WTC11 (cell line): Measurements from ENCODE around the gene GRIK5. TPM values are rescaled to one million over a fixed set of nuclear protein-coding genes. Genes with fewer than 3 reads are reported as not detected.
"Not testable (repeated sequence)": the region's sequence is repeated elsewhere in the genome, so short reads cannot be mapped to it uniquely, and the experiment has no call there.

Experiments
- ATAC-seq: fragments of 200-7000 bp; cut with Tn5 transposase; 2 replicates; pipeline ENCODE4 v1.10.0; 2021; ENCODE audit warnings: mild to moderate bottlenecking, moderate library complexity
- CTCF ChIA-PET: fragments of 300-600 bp; sonication (Branson Sonifier 250); formaldehyde crosslinking; loops from one replicate; lab custom pipeline; 2021; ENCODE audit warnings: antibody characterized with exemption; lab: Charles Lee
- POLR2A ChIA-PET: fragments of 350-600 bp; sonication (Branson Sonifier 250); formaldehyde crosslinking; loops from one replicate; lab custom pipeline; 2021; ENCODE audit warnings: antibody characterized with exemption; lab: Charles Lee
- DNase-seq: peaks from one replicate; pipeline ENCODE4 v3.0.0; 2021; ENCODE audit warnings: low spot score
- H3K27ac Mint-ChIP-seq: 2 replicates; pipeline ENCODE4 v1.8.0; 2021; ENCODE audit warnings: mixed read lengths
- H3K27me3 Mint-ChIP-seq: 2 replicates; pipeline ENCODE4 v1.8.0; 2021; ENCODE audit warnings: low read depth, mild to moderate bottlenecking, moderate library complexity, mixed read lengths
- H3K36me3 Mint-ChIP-seq: 2 replicates; pipeline ENCODE4 v1.8.0; 2021; ENCODE audit warnings: mixed read lengths
- H3K4me1 Mint-ChIP-seq: 2 replicates; pipeline ENCODE4 v1.8.0; 2022; ENCODE audit warnings: mixed read lengths
- H3K4me3 Mint-ChIP-seq: 2 replicates; pipeline ENCODE4 v1.8.0; 2021; ENCODE audit warnings: mild to moderate bottlenecking, moderate library complexity, mixed read lengths
- H3K9me3 Mint-ChIP-seq: 2 replicates; pipeline ENCODE4 v1.8.0; 2021; ENCODE audit warnings: mixed read lengths
- ATF1 ChIP-seq: sonication (generic); formaldehyde crosslinking; IDR thresholded peaks from 2 replicates; pipeline ENCODE4 v1.8.1; 2023; ENCODE audit warnings: mild to moderate bottlenecking, moderate library complexity, missing genetic modification reagents
- CREM ChIP-seq: sonication (generic); formaldehyde crosslinking; IDR thresholded peaks from 2 replicates; pipeline ENCODE4 v1.8.1; 2022; ENCODE audit warnings: mild to moderate bottlenecking, missing genetic modification reagents, moderate library complexity
- E2F4 ChIP-seq: sonication (generic); formaldehyde crosslinking; IDR thresholded peaks from 2 replicates; pipeline ENCODE4 v1.8.1; 2022; ENCODE audit warnings: low read depth, mild to moderate bottlenecking, moderate library complexity, missing genetic modification reagents, borderline replicate concordance
- E2F5 ChIP-seq: sonication (generic); formaldehyde crosslinking; IDR thresholded peaks from 2 replicates; pipeline ENCODE4 v1.8.1; 2022; ENCODE audit warnings: mild to moderate bottlenecking, moderate library complexity, missing genetic modification reagents
- EMX1 ChIP-seq: fragments of 250-450 bp; sonication (Bioruptor Pico); IDR thresholded peaks from 2 replicates; pipeline ENCODE4 v1.8.0; 2021; ENCODE audit warnings: mild to moderate bottlenecking
- FOXP4 ChIP-seq: sonication (generic); formaldehyde crosslinking; IDR thresholded peaks from 2 replicates; pipeline ENCODE4 v1.8.0; 2022; ENCODE audit warnings: mild to moderate bottlenecking, missing genetic modification reagents
- GTF2I ChIP-seq: fragments of 250-450 bp; sonication (Bioruptor Pico); conservative IDR thresholded peaks from 2 replicates; pipeline ENCODE4 v1.4.0; 2021; ENCODE audit warnings: mild to moderate bottlenecking
- IRF2 ChIP-seq: sonication (generic); formaldehyde crosslinking; IDR thresholded peaks from 2 replicates; pipeline ENCODE4 v1.8.0; 2022; ENCODE audit warnings: low read depth, missing genetic modification reagents, borderline replicate concordance
- JAZF1 ChIP-seq: fragments of 250-450 bp; sonication (Bioruptor Pico); IDR thresholded peaks from 2 replicates; pipeline ENCODE4 v1.9.0; 2021; ENCODE audit warnings: moderate library complexity, mild to moderate bottlenecking, inconsistent platforms
- KAT7 ChIP-seq: sonication (generic); formaldehyde crosslinking; IDR thresholded peaks from 2 replicates; pipeline ENCODE4 v1.8.1; 2023; ENCODE audit warnings: missing genetic modification reagents, mild to moderate bottlenecking, borderline replicate concordance
- NFATC4 ChIP-seq: fragments of 250-450 bp; sonication (Bioruptor Pico); IDR thresholded peaks from 2 replicates; pipeline ENCODE4 v1.9.0; 2021; ENCODE audit warnings: mild to moderate bottlenecking
- NFE2L1 ChIP-seq: sonication (generic); formaldehyde crosslinking; IDR thresholded peaks from 2 replicates; pipeline ENCODE4 v1.8.1; 2023; ENCODE audit warnings: missing genetic modification reagents
- NR2C2 ChIP-seq: sonication (generic); formaldehyde crosslinking; IDR thresholded peaks from 2 replicates; pipeline ENCODE4 v1.8.0; 2022; ENCODE audit warnings: mild to moderate bottlenecking, missing genetic modification reagents
- OVOL2 ChIP-seq: fragments of 250-450 bp; sonication (Bioruptor Pico); IDR thresholded peaks from 2 replicates; pipeline ENCODE4 v1.9.0; 2021; ENCODE audit warnings: mild to moderate bottlenecking, borderline replicate concordance
- PRRX2 ChIP-seq: fragments of 250-450 bp; sonication (Bioruptor Pico); IDR thresholded peaks from 2 replicates; pipeline ENCODE4 v1.8.0; 2021; ENCODE audit warnings: mild to moderate bottlenecking
- SOX15 ChIP-seq: fragments of 250-450 bp; sonication (Bioruptor Pico); IDR thresholded peaks from 2 replicates; pipeline ENCODE4 v1.9.0; 2021; ENCODE audit warnings: mild to moderate bottlenecking
- TEAD4 ChIP-seq: sonication (generic); formaldehyde crosslinking; IDR thresholded peaks from 2 replicates; pipeline ENCODE4 v1.8.0; 2022; ENCODE audit warnings: mild to moderate bottlenecking, missing genetic modification reagents
- TP53 ChIP-seq: sonication (generic); formaldehyde crosslinking; IDR thresholded peaks from 2 replicates; pipeline ENCODE4 v1.8.1; 2023; ENCODE audit warnings: mild to moderate bottlenecking, missing genetic modification reagents
- ZNF396 ChIP-seq: fragments of 250-450 bp; sonication (Bioruptor Pico); IDR thresholded peaks from 2 replicates; pipeline ENCODE4 v1.8.0; 2021; ENCODE audit warnings: mild to moderate bottlenecking, moderate library complexity, borderline replicate concordance
- ZNF512 ChIP-seq: sonication (generic); formaldehyde crosslinking; IDR thresholded peaks from 2 replicates; pipeline ENCODE4 v1.8.1; 2022; ENCODE audit warnings: missing genetic modification reagents, borderline replicate concordance
- total RNA-seq: library from RNA; stranded (reverse); gene quantifications from 3 replicates; pipeline ENCODE4 v1.2.3, GENCODE V29; 2021

GRIK5 gene
- total RNA-seq, 1 experiment from 2014 or later = 52.3 TPM

- ChIA-PET POLR2A (no interaction called here), CTCF (interaction anchor here (0.7 to 3.3 kb wide), 3 partner anchors 11 to 1506 kb away, joined by 3 to 21 read pairs (median 7); no protein-coding TSS in a partner anchor)
- Mint-ChIP-seq H3K4me1 (peaks cover 12% of the 10 kb centered on the region), H3K27me3 (peaks cover 21% of the 10 kb centered on the region), H3K27ac (no peak overlapping the region), H3K36me3 (no peaks in the 10 kb centered on the region), H3K9me3 (no peaks in the 10 kb centered on the region), H3K4me3 (no peak overlapping the region)
- TF ChIP-seq NFE2L1 (no peak), E2F4 (CRISPR knock-in tag) (no peak), NFATC4 (CRISPR knock-in tag) (no peak), E2F5 (CRISPR knock-in tag) (no peak), OVOL2 (CRISPR knock-in tag) (no peak), NR2C2 (CRISPR knock-in tag) (no peak), FOXP4 (CRISPR knock-in tag) (no peak), EMX1 (CRISPR knock-in tag) (no peak), JAZF1 (CRISPR knock-in tag) (no peak), PRRX2 (CRISPR knock-in tag) (no peak), ATF1 (CRISPR knock-in tag) (no peak), KAT7 (no peak), IRF2 (no peak), SOX15 (no peak), ZNF396 (CRISPR knock-in tag) (no peak), GTF2I (CRISPR knock-in tag) (no peak), CREM (CRISPR knock-in tag) (no peak), TEAD4 (CRISPR knock-in tag) (no peak), TP53 (no peak), ZNF512 (no peak)
- DNase-seq = no peak
- ATAC-seq = no peak
Measured at GRCh38 chr19:42102877-42103276, 32.9 kb upstream of the GRIK5 start.

GRCh38 chr19:42100241-42100640 is 30.2 kb upstream of the GRIK5 start:
- H3K36me3 Mint-ChIP-seq, ATAC-seq, POLR2A ChIA-PET, DNase-seq, H3K4me3 Mint-ChIP-seq, H3K27ac Mint-ChIP-seq, H3K9me3 Mint-ChIP-seq: not testable (repeated sequence)
- CTCF ChIA-PET = interaction anchor here (0.7 to 3.3 kb wide), 4 partner anchors 8 to 180 kb away, joined by 3 to 23 read pairs (median 12); no protein-coding TSS in a partner anchor
- H3K4me1 Mint-ChIP-seq = peaks cover 15% of the 10 kb centered on the region
- H3K27me3 Mint-ChIP-seq = peaks cover 16% of the 10 kb centered on the region
